Astrocyte (in vitro differentiated cells and primary cell): Measurements from ENCODE around the gene FILIP1L.

Source experiments
- EZH2 ChIP-seq: IDR thresholded peaks from 2 replicates; pipeline ENCODE4 v1.6.1; 2012; ENCODE audit warnings: mild to moderate bottlenecking, low read length, inconsistent platforms; ENCODE audit not compliant: insufficient read depth
- TF ChIP-seq, protein P1 (sequence below): IDR thresholded peaks from 2 replicates; pipeline ENCODE4 v1.5.1; 2011; ENCODE audit warnings: low read depth, mild to moderate bottlenecking, inconsistent platforms, low read length, moderate library complexity; ENCODE audit not compliant: insufficient read depth

DNA sequence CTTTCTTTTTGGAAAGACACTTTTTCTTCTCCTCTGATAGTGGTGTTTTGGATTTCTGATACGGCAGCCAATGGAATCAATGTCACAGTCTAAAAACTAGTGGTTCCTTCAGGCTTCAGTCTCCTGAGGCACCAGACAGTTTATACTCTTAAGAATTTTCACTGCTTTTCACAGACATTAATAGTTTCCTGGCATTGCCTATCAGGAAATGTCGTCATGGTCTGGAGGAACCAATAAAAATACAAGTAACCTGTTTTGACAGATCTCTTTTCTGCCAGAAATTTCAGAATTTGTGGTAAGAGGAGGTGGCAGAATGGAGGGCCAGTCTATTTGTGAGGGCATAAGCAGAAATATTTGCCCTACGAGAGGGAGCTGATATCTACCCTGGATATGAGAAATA is 44.8 kb downstream of the FILIP1L start:
- TF ChIP-seq, protein P1, sequence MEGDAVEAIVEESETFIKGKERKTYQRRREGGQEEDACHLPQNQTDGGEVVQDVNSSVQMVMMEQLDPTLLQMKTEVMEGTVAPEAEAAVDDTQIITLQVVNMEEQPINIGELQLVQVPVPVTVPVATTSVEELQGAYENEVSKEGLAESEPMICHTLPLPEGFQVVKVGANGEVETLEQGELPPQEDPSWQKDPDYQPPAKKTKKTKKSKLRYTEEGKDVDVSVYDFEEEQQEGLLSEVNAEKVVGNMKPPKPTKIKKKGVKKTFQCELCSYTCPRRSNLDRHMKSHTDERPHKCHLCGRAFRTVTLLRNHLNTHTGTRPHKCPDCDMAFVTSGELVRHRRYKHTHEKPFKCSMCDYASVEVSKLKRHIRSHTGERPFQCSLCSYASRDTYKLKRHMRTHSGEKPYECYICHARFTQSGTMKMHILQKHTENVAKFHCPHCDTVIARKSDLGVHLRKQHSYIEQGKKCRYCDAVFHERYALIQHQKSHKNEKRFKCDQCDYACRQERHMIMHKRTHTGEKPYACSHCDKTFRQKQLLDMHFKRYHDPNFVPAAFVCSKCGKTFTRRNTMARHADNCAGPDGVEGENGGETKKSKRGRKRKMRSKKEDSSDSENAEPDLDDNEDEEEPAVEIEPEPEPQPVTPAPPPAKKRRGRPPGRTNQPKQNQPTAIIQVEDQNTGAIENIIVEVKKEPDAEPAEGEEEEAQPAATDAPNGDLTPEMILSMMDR = no peak
- no peak for TF ChIP-seq EZH2
